ENCODE data around the gene TAF12. TPM values are rescaled to one million over a fixed set of nuclear protein-coding genes. Genes with fewer than 3 reads are reported as not detected.

Gene TAF12
- polyA plus RNA-seq, 1 of the 3 experiments (the other 2 are of a cell fraction) = 34.9 TPM

- TF ChIP-seq, protein P1, sequence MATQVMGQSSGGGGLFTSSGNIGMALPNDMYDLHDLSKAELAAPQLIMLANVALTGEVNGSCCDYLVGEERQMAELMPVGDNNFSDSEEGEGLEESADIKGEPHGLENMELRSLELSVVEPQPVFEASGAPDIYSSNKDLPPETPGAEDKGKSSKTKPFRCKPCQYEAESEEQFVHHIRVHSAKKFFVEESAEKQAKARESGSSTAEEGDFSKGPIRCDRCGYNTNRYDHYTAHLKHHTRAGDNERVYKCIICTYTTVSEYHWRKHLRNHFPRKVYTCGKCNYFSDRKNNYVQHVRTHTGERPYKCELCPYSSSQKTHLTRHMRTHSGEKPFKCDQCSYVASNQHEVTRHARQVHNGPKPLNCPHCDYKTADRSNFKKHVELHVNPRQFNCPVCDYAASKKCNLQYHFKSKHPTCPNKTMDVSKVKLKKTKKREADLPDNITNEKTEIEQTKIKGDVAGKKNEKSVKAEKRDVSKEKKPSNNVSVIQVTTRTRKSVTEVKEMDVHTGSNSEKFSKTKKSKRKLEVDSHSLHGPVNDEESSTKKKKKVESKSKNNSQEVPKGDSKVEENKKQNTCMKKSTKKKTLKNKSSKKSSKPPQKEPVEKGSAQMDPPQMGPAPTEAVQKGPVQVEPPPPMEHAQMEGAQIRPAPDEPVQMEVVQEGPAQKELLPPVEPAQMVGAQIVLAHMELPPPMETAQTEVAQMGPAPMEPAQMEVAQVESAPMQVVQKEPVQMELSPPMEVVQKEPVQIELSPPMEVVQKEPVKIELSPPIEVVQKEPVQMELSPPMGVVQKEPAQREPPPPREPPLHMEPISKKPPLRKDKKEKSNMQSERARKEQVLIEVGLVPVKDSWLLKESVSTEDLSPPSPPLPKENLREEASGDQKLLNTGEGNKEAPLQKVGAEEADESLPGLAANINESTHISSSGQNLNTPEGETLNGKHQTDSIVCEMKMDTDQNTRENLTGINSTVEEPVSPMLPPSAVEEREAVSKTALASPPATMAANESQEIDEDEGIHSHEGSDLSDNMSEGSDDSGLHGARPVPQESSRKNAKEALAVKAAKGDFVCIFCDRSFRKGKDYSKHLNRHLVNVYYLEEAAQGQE (IDR thresholded peaks at IDR 0.05; ENCODE audit: low read depth, low read length) = peak; percentile 82
- peak; percentile 61; the same call in 1 of the 2 replicates for TF ChIP-seq FOXM1 (IDR thresholded peaks at IDR 0.05; ENCODE audit: low read depth)
- no peak for TF ChIP-seq EZH2phosphoT487 (IDR thresholded peaks at IDR 0.05; ENCODE audit: borderline replicate concordance, low read depth)
- peak; percentile 15 to 80; a peak in 1 of 4 replicates for TF ChIP-seq EP300 (IDR thresholded peaks at IDR 0.05; ENCODE audit: borderline replicate concordance in 1 of 2, low read depth in 1 of 2, low read length in 1 of 2)
- TF ChIP-seq ELF1 (IDR thresholded peaks at IDR 0.05) = peak; percentile 62
- peak; percentile 88 for TF ChIP-seq JUND (IDR thresholded peaks at IDR 0.05)
- TF ChIP-seq, protein P2, sequence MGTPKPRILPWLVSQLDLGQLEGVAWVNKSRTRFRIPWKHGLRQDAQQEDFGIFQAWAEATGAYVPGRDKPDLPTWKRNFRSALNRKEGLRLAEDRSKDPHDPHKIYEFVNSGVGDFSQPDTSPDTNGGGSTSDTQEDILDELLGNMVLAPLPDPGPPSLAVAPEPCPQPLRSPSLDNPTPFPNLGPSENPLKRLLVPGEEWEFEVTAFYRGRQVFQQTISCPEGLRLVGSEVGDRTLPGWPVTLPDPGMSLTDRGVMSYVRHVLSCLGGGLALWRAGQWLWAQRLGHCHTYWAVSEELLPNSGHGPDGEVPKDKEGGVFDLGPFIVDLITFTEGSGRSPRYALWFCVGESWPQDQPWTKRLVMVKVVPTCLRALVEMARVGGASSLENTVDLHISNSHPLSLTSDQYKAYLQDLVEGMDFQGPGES (IDR thresholded peaks at IDR 0.05; ENCODE audit: low read depth, low read length) = no peak; the same call in 1 of the 2 replicates
- peak; percentile 85 for TF ChIP-seq MXI1 (IDR thresholded peaks at IDR 0.05; ENCODE audit: low read depth, low read length)
- TF ChIP-seq RXRA (IDR thresholded peaks at IDR 0.05; ENCODE audit: borderline replicate concordance, low read depth) = peak; percentile 69; the same call in 1 of the 2 replicates
- TF ChIP-seq MEF2A (IDR thresholded peaks at IDR 0.05; ENCODE audit: borderline replicate concordance, low read depth) = no peak; the same call in 1 of the 2 replicates
- TF ChIP-seq RFX5 (IDR thresholded peaks at IDR 0.05; ENCODE audit: low read length) = no peak
- TF ChIP-seq, protein P3, sequence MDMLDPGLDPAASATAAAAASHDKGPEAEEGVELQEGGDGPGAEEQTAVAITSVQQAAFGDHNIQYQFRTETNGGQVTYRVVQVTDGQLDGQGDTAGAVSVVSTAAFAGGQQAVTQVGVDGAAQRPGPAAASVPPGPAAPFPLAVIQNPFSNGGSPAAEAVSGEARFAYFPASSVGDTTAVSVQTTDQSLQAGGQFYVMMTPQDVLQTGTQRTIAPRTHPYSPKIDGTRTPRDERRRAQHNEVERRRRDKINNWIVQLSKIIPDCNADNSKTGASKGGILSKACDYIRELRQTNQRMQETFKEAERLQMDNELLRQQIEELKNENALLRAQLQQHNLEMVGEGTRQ (IDR thresholded peaks at IDR 0.05; ENCODE audit: borderline replicate concordance, low read depth, low read length) = no peak
- peak; percentile 79 for TF ChIP-seq YY1 (IDR thresholded peaks at IDR 0.05; ENCODE audit: low read depth)
- TF ChIP-seq, protein P4, sequence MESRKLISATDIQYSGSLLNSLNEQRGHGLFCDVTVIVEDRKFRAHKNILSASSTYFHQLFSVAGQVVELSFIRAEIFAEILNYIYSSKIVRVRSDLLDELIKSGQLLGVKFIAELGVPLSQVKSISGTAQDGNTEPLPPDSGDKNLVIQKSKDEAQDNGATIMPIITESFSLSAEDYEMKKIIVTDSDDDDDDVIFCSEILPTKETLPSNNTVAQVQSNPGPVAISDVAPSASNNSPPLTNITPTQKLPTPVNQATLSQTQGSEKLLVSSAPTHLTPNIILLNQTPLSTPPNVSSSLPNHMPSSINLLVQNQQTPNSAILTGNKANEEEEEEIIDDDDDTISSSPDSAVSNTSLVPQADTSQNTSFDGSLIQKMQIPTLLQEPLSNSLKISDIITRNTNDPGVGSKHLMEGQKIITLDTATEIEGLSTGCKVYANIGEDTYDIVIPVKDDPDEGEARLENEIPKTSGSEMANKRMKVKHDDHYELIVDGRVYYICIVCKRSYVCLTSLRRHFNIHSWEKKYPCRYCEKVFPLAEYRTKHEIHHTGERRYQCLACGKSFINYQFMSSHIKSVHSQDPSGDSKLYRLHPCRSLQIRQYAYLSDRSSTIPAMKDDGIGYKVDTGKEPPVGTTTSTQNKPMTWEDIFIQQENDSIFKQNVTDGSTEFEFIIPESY (IDR thresholded peaks at IDR 0.05; ENCODE audit: borderline replicate concordance, low read depth) = peak; percentile 95
- no peak; the same call in 1 of the 2 replicates for TF ChIP-seq RAD21 (IDR thresholded peaks at IDR 0.05; ENCODE audit: low read length)
- peak; percentile 37 for TF ChIP-seq GABPA (IDR thresholded peaks at IDR 0.05; ENCODE audit: low read depth)
- no peak for TF ChIP-seq USF1 (IDR thresholded peaks at IDR 0.05; ENCODE audit: borderline replicate concordance, low read depth)
- TF ChIP-seq RCOR1 (IDR thresholded peaks at IDR 0.05; ENCODE audit: low read length) = peak; percentile 79
- TF ChIP-seq MAX (IDR thresholded peaks at IDR 0.05; ENCODE audit: low read depth) = peak; percentile 68; the same call in 1 of the 2 replicates
- no peak for TF ChIP-seq CTCF (IDR thresholded peaks at IDR 0.05)
Observed at GRCh38 chr1:28648474-28649198, 5.8 kb upstream of the TAF12 start, which contains the start of gene RNU11 (continued).

Data from SK-N-SH (cell line).